H1 (cell line): ENCODE data around the gene DBX2. TPM values are rescaled to one million over a fixed set of nuclear protein-coding genes. Genes with fewer than 3 reads are reported as not detected.

Experiments used
- CTCF ChIA-PET: fragments of 300-600 bp; sonication (Branson Sonifier 250); formaldehyde crosslinking; loops from one replicate; lab custom pipeline; 2021; ENCODE audit not compliant: partially characterized antibody; lab: Charles Lee
- POLR2A ChIA-PET: fragments of 300-600 bp; sonication (Branson Sonifier 250); formaldehyde crosslinking; loops from one replicate; lab custom pipeline; 2021; ENCODE audit warnings: inconsistent platforms; ENCODE audit not compliant: partially characterized antibody; lab: Charles Lee
- DNase-seq, 2 experiments: peaks; one replicate each; pipeline versions ENCODE4 v3.0.0 to v3.0.0-alpha.2; 2010 to 2022; ENCODE audit warnings: low spot score in 2 of 2, low read depth in 1 of 2, mixed read lengths in 1 of 2
- FAIRE-seq: peaks from 2 replicates; lab custom pipeline; 2011; peaks lifted over from hg19 to GRCh38; lab: Jason Lieb, UNC
- H2AFZ ChIP-seq: 2 replicates; pipeline ENCODE4 v1.8.1; 2012; ENCODE audit warnings: low read length, inconsistent platforms
- H2AK5ac ChIP-seq: 2 replicates; pipeline ENCODE4 v1.6.1; 2013; ENCODE audit warnings: low read depth, low read length
- H2BK120ac ChIP-seq: replicated peaks from 2 replicates; pipeline ENCODE3; 2013; ENCODE audit warnings: low read depth, low read length, inconsistent platforms
- H2BK12ac ChIP-seq: 2 replicates; pipeline ENCODE4 v1.6.1; 2013; ENCODE audit warnings: low read depth, low read length
- H2BK15ac ChIP-seq: 2 replicates; pipeline ENCODE4 v1.6.1; 2013; ENCODE audit warnings: low read length
- H2BK20ac ChIP-seq: 2 replicates; pipeline ENCODE4 v1.6.1; 2013; ENCODE audit warnings: low read length
- H2BK5ac ChIP-seq: 2 replicates; pipeline ENCODE4 v1.6.1; 2013; ENCODE audit warnings: low read depth, low read length
- H3K14ac ChIP-seq: 2 replicates; pipeline ENCODE4 v1.6.1; 2013; ENCODE audit warnings: inconsistent platforms; ENCODE audit not compliant: insufficient read length
- H3K18ac ChIP-seq: 2 replicates; pipeline ENCODE4 v1.6.1; 2013; ENCODE audit warnings: low read length; ENCODE audit errors: extremely low read depth
- H3K23ac ChIP-seq: 2 replicates; pipeline ENCODE4 v1.6.1; 2013; ENCODE audit warnings: inconsistent platforms; ENCODE audit not compliant: insufficient read length
- H3K23me2 ChIP-seq: 2 replicates; pipeline ENCODE4 v1.6.1; 2013; ENCODE audit warnings: low read depth, low read length
- H3K27ac ChIP-seq: 2 replicates; pipeline ENCODE4 v1.6.1; 2011; ENCODE audit warnings: low read depth, low read length, inconsistent platforms
- H3K27me3 ChIP-seq, 4 experiments: replicated peaks in 1 of 4; 1 replicate in 1 of 4; 2 replicates in 3 of 4; pipeline versions ENCODE4 v1.6.1 to v1.8.1; 2011 to 2013; ENCODE audit warnings: low read length in 3 of 4, mild to moderate bottlenecking in 3 of 4, inconsistent platforms in 2 of 4, mixed read lengths in 2 of 4, moderate library complexity in 1 of 4; ENCODE audit not compliant: control insufficient read depth in 3 of 4, insufficient read depth in 3 of 4; ENCODE audit errors: extremely low read depth in 1 of 4
- H3K36me3 ChIP-seq, 4 experiments: 2 replicates each; pipeline versions ENCODE4 v1.6.1 to v1.8.1; 2011 to 2013; ENCODE audit warnings: mild to moderate bottlenecking in 4 of 4, low read length in 3 of 4, moderate library complexity in 2 of 4, control low read depth in 1 of 4, inconsistent platforms in 1 of 4; ENCODE audit not compliant: insufficient read depth in 4 of 4, control insufficient read depth in 2 of 4
- H3K4ac ChIP-seq: replicated peaks from 2 replicates; pipeline ENCODE3; 2013; ENCODE audit warnings: low read length, low read depth, mixed read lengths, inconsistent platforms; ENCODE audit not compliant: insufficient read length
- H3K4me1 ChIP-seq, 4 experiments: replicated peaks in 1 of 4; 1 replicate in 1 of 4; 2 replicates in 3 of 4; pipeline versions ENCODE4 v1.6.1 to v1.8.1; 2011 to 2013; ENCODE audit warnings: low read length in 3 of 4, inconsistent platforms in 2 of 4, mixed read lengths in 1 of 4; ENCODE audit not compliant: insufficient read depth in 4 of 4, control insufficient read depth in 3 of 4
- H3K4me2 ChIP-seq, 2 experiments: 2 replicates each; pipeline versions ENCODE4 v1.6.1 to v1.8.1; 2011 to 2013; ENCODE audit warnings: low read depth in 2 of 2, low read length in 2 of 2, control low read depth in 1 of 2, inconsistent platforms in 1 of 2, mild to moderate bottlenecking in 1 of 2; ENCODE audit not compliant: insufficient read depth in 1 of 2
- H3K4me3 ChIP-seq, 4 experiments: fragments of 200-600, 300-600 bp in 1 of 4; sonication (generic), shearing (Covaris generic), sonication (Bioruptor Twin) in 1 of 4; 2 replicates each; pipeline versions ENCODE4 v1.5.1 to v1.8.1; 2011 to 2016; ENCODE audit warnings: low read length in 4 of 4, low read depth in 3 of 4, control low read depth in 2 of 4, inconsistent platforms in 2 of 4, mild to moderate bottlenecking in 2 of 4, mixed read lengths in 1 of 4, moderate library complexity in 1 of 4; ENCODE audit not compliant: insufficient read depth in 2 of 4; ENCODE audit errors: extremely low read depth in 1 of 4
- H3K56ac ChIP-seq: replicated peaks from 2 replicates; pipeline ENCODE3; 2013; ENCODE audit warnings: low read depth, mild to moderate bottlenecking, mixed read lengths, low read length, inconsistent platforms; ENCODE audit not compliant: insufficient read length
- H3K79me1 ChIP-seq: 2 replicates; pipeline ENCODE4 v1.6.1; 2013; ENCODE audit warnings: low read depth, low read length, control low read depth
- H3K79me2 ChIP-seq, 2 experiments: 2 replicates each; pipeline versions ENCODE4 v1.6.1 to v1.8.1; 2012 to 2013; ENCODE audit warnings: low read length in 2 of 2, mild to moderate bottlenecking in 2 of 2, inconsistent platforms in 1 of 2; ENCODE audit not compliant: insufficient read depth in 2 of 2, control insufficient read depth in 1 of 2
- H3K9ac ChIP-seq, 4 experiments: replicated peaks in 1 of 4; 1 replicate in 1 of 4; 2 replicates in 3 of 4; pipeline versions ENCODE4 v1.6.1 to v1.8.1; 2011 to 2013; ENCODE audit warnings: low read depth in 3 of 4, low read length in 3 of 4, control low read depth in 2 of 4, mild to moderate bottlenecking in 2 of 4, moderate library complexity in 2 of 4, inconsistent platforms in 1 of 4; ENCODE audit errors: extremely low read depth in 1 of 4
- H3K9me3 ChIP-seq, 2 experiments: 2 replicates each; pipeline versions ENCODE4 v1.6.1 to v1.8.1; 2012 to 2013; ENCODE audit warnings: mild to moderate bottlenecking in 2 of 2, moderate library complexity in 2 of 2, control low read depth in 1 of 2, inconsistent platforms in 1 of 2, low read depth in 1 of 2, low read length in 1 of 2, mixed read lengths in 1 of 2; ENCODE audit not compliant: insufficient read depth in 2 of 2
- H4K20me1 ChIP-seq, 2 experiments: replicated peaks in 1 of 2; 2 replicates each; pipeline versions ENCODE3 to v1.8.1; 2011 to 2013; ENCODE audit warnings: inconsistent platforms in 2 of 2, low read length in 2 of 2, mild to moderate bottlenecking in 1 of 2; ENCODE audit not compliant: insufficient read depth in 2 of 2, control insufficient read depth in 1 of 2
- H4K5ac ChIP-seq: 2 replicates; pipeline ENCODE4 v1.6.1; 2013; ENCODE audit warnings: low read length, low read depth, mixed read lengths, inconsistent platforms; ENCODE audit not compliant: insufficient read length
- H4K8ac ChIP-seq: 2 replicates; pipeline ENCODE4 v1.8.0; 2013; ENCODE audit warnings: mild to moderate bottlenecking, moderate library complexity, low read length, inconsistent platforms; ENCODE audit not compliant: insufficient read depth; ENCODE audit errors: extremely low read depth
- H4K91ac ChIP-seq: replicated peaks from 2 replicates; pipeline ENCODE3; 2013; ENCODE audit warnings: low read length, mixed read lengths, inconsistent platforms; ENCODE audit not compliant: insufficient read length
- BACH1 ChIP-seq: IDR thresholded peaks from 2 replicates; pipeline ENCODE4 v1.6.1; 2012; ENCODE audit warnings: low read length, improper control_type of control experiment
- NRF1 ChIP-seq: IDR thresholded peaks from 2 replicates; pipeline ENCODE4 v1.6.1; 2011; ENCODE audit warnings: mild to moderate bottlenecking, low read depth, low read length, improper control_type of control experiment
- WGBS, 2 experiments: shearing (Covaris generic) in 1 of 2; methylation state at CpG; one replicate each; pipeline versions ENCODE4 v1.1.6 to v1.1.7; 2013 to 2015; ENCODE audit warnings: low lambda C conversion rate in 2 of 2, mixed read lengths in 2 of 2, inconsistent platforms in 1 of 2, low coverage in 1 of 2, missing lambda C conversion rate in 1 of 2; ENCODE audit not compliant: insufficient replicate concordance in 2 of 2, insufficient coverage in 1 of 2, insufficient read length in 1 of 2; ENCODE audit errors: extremely low coverage in 1 of 2, missing lambda C conversion rate in 1 of 2; 5-methylcytosine and 5-hydroxymethylcytosine counted together
- polyA plus RNA-seq, 7 experiments: library from polyadenylated mRNA; depleted of rRNA in 3 of 7; stranded (reverse) in 5 of 7; unstranded in 2 of 7; fragments of >200 nt in 5 of 7; fragments of 200-250 nt in 2 of 7; gene quantifications; 1 replicate in 5 of 7; 2 replicates in 1 of 7; 4 replicates in 1 of 7; pipeline versions ENCODE4 v1.2.1 to v1.2.3, GENCODE V29; 2011 to 2013; ENCODE audit warnings: missing spikeins in 2 of 7, mixed read lengths in 2 of 7
- total RNA-seq: library from RNA; stranded (reverse); fragmentation: NEBNext Ultra II Directional; extraction: Animal tissue kit (Norgen Biotek cat#: 25700); gene quantifications from 2 replicates; pipeline ENCODE4 v1.2.1, GENCODE V29; 2021

The DBX2 gene
- total and polyA plus RNA-seq, 2 of the 8 experiments (the other 6 are each of a cell fraction or from before 2014, with no cell fraction given) = 0.06 TPM; not detected in 1

- Histone ChIP-seq H2BK20ac (no peak overlapping the region), H3K9ac (no peak overlapping the region), H3K79me1 (no peaks in the 10 kb centered on the region), H3K27ac (no peak overlapping the region), H4K8ac (no peak overlapping the region), H3K18ac (no peak overlapping the region), H2BK120ac (no peak overlapping the region), H2AK5ac (no peak overlapping the region), H3K56ac (no peak overlapping the region), H2BK12ac (no peak overlapping the region), H3K23ac (no peak overlapping the region), H4K5ac (no peak overlapping the region), H4K91ac (no peak overlapping the region), H3K23me2 (no peaks in the 10 kb centered on the region), H3K4me3 (no peak overlapping the region), H2AFZ (0 out of 2 replicates have a peak overlapping the region, but pooled peaks have one; percentile 21), H3K27me3 (no peaks in the 10 kb centered on the region), H3K4me2 (no peak overlapping the region), H3K4ac (no peak overlapping the region), H2BK5ac (no peak overlapping the region), H3K36me3 (no peaks in the 10 kb centered on the region), H3K9me3 (no peaks in the 10 kb centered on the region), H4K20me1 (no peaks in the 10 kb centered on the region), H3K14ac (no peak overlapping the region), H3K79me2 (no peaks in the 10 kb centered on the region), H2BK15ac (no peak overlapping the region), H3K4me1 (no peaks in the 10 kb centered on the region)
- ChIA-PET CTCF (interaction anchor here (0.8 to 1.0 kb wide), 2 partner anchors 9 to 84 kb away, joined by 3 to 4 read pairs; no protein-coding TSS in a partner anchor), POLR2A (no interaction called here)
- DNase-seq = no peak
- WGBS, 2 experiments = 88% methylated on average over 5 of the region's 5 CpGs; no CpG with 5 or more reads in 1 of the 2 experiments
- FAIRE-seq = no peak
- TF ChIP-seq NRF1 (no peak), BACH1 (no peak)
These were observed 8.3 kb downstream of the DBX2 start for GRCh38 chr12:45042599-45042998.
